SK-N-SH (cell line): Measurements from ENCODE around the gene WWOX. TPM values are rescaled to one million over a fixed set of nuclear protein-coding genes. Genes with fewer than 3 reads are reported as not detected.

ENCODE experiments used
- CTCF ChIA-PET: fragments of 300-600, 350-600 bp; formaldehyde crosslinking; extraction: SDS; loops from one replicate; lab custom pipeline; 2021; lab: Yijun Ruan, JAX
- POLR2A ChIA-PET: fragments of 350-600 bp; sonication (Branson Sonifier 250); formaldehyde crosslinking; extraction: SDS; loops from one replicate; lab custom pipeline; 2020; ENCODE audit warnings: antibody characterized with exemption, inconsistent platforms; lab: Yijun Ruan, JAX
- DNase-seq: peaks from one replicate; pipeline ENCODE4 v3.0.0; 2012
- H2AFZ ChIP-seq: fragments of 200-600 bp; sonication (generic); 2 replicates; pipeline ENCODE4 v1.8.1; 2016; ENCODE audit warnings: antibody characterized with exemption, mild to moderate bottlenecking, low read depth
- H3F3A ChIP-seq: fragments of 200-600 bp; sonication (generic); replicated peaks from 2 replicates; pipeline ENCODE3; 2016; ENCODE audit warnings: antibody characterized with exemption, mild to moderate bottlenecking; ENCODE audit not compliant: insufficient read depth
- H3K27ac ChIP-seq, 2 experiments: fragments of 200-500 bp in 1 of 2; fragments of 200-600 bp in 1 of 2; sonication (Bioruptor generic) in 1 of 2; sonication (generic), shearing (Covaris generic) in 1 of 2; 2 replicates each; pipeline versions ENCODE4 v1.5.1 to v1.6.1; 2014 to 2016; ENCODE audit warnings: low read depth in 2 of 2, inconsistent platforms in 1 of 2, low read length in 1 of 2, mild to moderate bottlenecking in 1 of 2, mixed read lengths in 1 of 2
- H3K27me3 ChIP-seq: fragments of 200-600 bp; sonication (generic), shearing (Covaris generic); 2 replicates; pipeline ENCODE4 v1.6.1; 2016; ENCODE audit warnings: mixed run types; ENCODE audit not compliant: insufficient read depth
- H3K36me3 ChIP-seq, 2 experiments: fragments of 200-500 bp in 1 of 2; fragments of 200-600 bp in 1 of 2; sonication (Bioruptor generic) in 1 of 2; sonication (generic) in 1 of 2; replicated peaks in 1 of 2; 2 replicates each; pipeline versions ENCODE3 to v1.5.1; 2014 to 2016; ENCODE audit warnings: low read length in 1 of 2, mild to moderate bottlenecking in 1 of 2; ENCODE audit not compliant: insufficient read depth in 2 of 2, control insufficient read depth in 1 of 2
- H3K4me1 ChIP-seq, 2 experiments: fragments of 200-500 bp in 1 of 2; fragments of 200-600 bp in 1 of 2; sonication (Bioruptor generic) in 1 of 2; sonication (generic), shearing (Covaris generic) in 1 of 2; 2 replicates each; pipeline versions ENCODE4 v1.5.1 to v1.6.1; 2014 to 2016; ENCODE audit warnings: low read depth in 1 of 2, low read length in 1 of 2, mixed run types in 1 of 2; ENCODE audit not compliant: insufficient read depth in 2 of 2, control insufficient read depth in 1 of 2
- H3K4me2 ChIP-seq: fragments of 200-600 bp; sonication (generic), shearing (Covaris generic); 2 replicates; pipeline ENCODE4 v1.6.1; 2017; ENCODE audit warnings: mixed run types
- H3K4me3 ChIP-seq, 2 experiments: fragments of 200-500 bp in 1 of 2; fragments of 200-600 bp in 1 of 2; sonication (Bioruptor generic) in 1 of 2; sonication (generic), shearing (Covaris generic) in 1 of 2; 2 replicates each; pipeline versions ENCODE4 v1.5.1 to v1.8.1; 2014 to 2016; ENCODE audit warnings: low read depth in 2 of 2, inconsistent platforms in 1 of 2, low read length in 1 of 2, mild to moderate bottlenecking in 1 of 2, mixed read lengths in 1 of 2, moderate library complexity in 1 of 2
- H3K79me2 ChIP-seq: fragments of 200-600 bp; sonication (generic); 2 replicates; pipeline ENCODE4 v1.8.1; 2017; ENCODE audit warnings: mild to moderate bottlenecking; ENCODE audit not compliant: insufficient read depth
- H3K9ac ChIP-seq: fragments of 200-600 bp; sonication (generic); 2 replicates; pipeline ENCODE4 v1.6.1; 2017; ENCODE audit warnings: mixed run types
- H3K9me2 ChIP-seq: fragments of 200-600 bp; sonication (generic); 2 replicates; pipeline ENCODE4 v1.6.1; 2017; ENCODE audit warnings: mixed run types
- H3K9me3 ChIP-seq: fragments of 200-600 bp; sonication (generic); 2 replicates; pipeline ENCODE4 v1.6.1; 2017; ENCODE audit warnings: mixed run types, mild to moderate bottlenecking, moderate library complexity
- H4K20me1 ChIP-seq: fragments of 200-600 bp; sonication (generic); 2 replicates; pipeline ENCODE4 v1.6.1; 2017; ENCODE audit warnings: mild to moderate bottlenecking, mixed run types; ENCODE audit not compliant: insufficient read depth
- EP300 ChIP-seq, 2 experiments: IDR thresholded peaks; 2 replicates each; pipeline versions ENCODE4 v1.4.0 to v1.6.1; 2012; ENCODE audit warnings: borderline replicate concordance in 1 of 2, low read depth in 1 of 2, low read length in 1 of 2
- EZH2phosphoT487 ChIP-seq: fragments of 200-600 bp; sonication (generic); IDR thresholded peaks from 2 replicates; pipeline ENCODE4 v1.6.1; 2017; ENCODE audit warnings: low read depth, mixed run types, mild to moderate bottlenecking, antibody characterized with exemption, moderate library complexity, borderline replicate concordance
- FOSL2 ChIP-seq: IDR thresholded peaks from 2 replicates; pipeline ENCODE4 v1.4.0; 2012; ENCODE audit warnings: low read depth, mild to moderate bottlenecking, moderate library complexity, borderline replicate concordance
- FOXM1 ChIP-seq: IDR thresholded peaks from 2 replicates; pipeline ENCODE4 v1.4.0; 2012; ENCODE audit warnings: low read depth, mild to moderate bottlenecking
- GABPA ChIP-seq: IDR thresholded peaks from 2 replicates; pipeline ENCODE4 v1.4.0; 2012; ENCODE audit warnings: low read depth, mild to moderate bottlenecking
- GATA2 ChIP-seq: sonication (generic); formaldehyde crosslinking; IDR thresholded peaks from 2 replicates; pipeline ENCODE4 v1.5.0; 2020; ENCODE audit warnings: mild to moderate bottlenecking, missing genetic modification reagents
- IRF3 ChIP-seq: fragments of 150-350 bp; IDR thresholded peaks from 2 replicates; pipeline ENCODE4 v1.6.1; 2016; ENCODE audit warnings: mild to moderate bottlenecking, low read depth, low read length
- JUND ChIP-seq: IDR thresholded peaks from 2 replicates; pipeline ENCODE4 v1.4.0; 2012
- MEF2A ChIP-seq: IDR thresholded peaks from 2 replicates; pipeline ENCODE4 v1.4.0; 2012; ENCODE audit warnings: low read depth, borderline replicate concordance
- MXI1 ChIP-seq: IDR thresholded peaks from 2 replicates; pipeline ENCODE4 v1.6.1; 2012; ENCODE audit warnings: mild to moderate bottlenecking, low read depth, low read length, improper control_type of control experiment
- RCOR1 ChIP-seq: fragments of 150-350 bp; IDR thresholded peaks from 2 replicates; pipeline ENCODE4 v1.6.1; 2017; ENCODE audit warnings: antibody characterized with exemption, low read length
- RFX5 ChIP-seq: IDR thresholded peaks from 2 replicates; pipeline ENCODE4 v1.6.1; 2012; ENCODE audit warnings: mild to moderate bottlenecking, improper control_type of control experiment, low read length
- RXRA ChIP-seq: IDR thresholded peaks from 2 replicates; pipeline ENCODE4 v1.4.0; 2012; ENCODE audit warnings: low read depth, mild to moderate bottlenecking, borderline replicate concordance
- SIN3A ChIP-seq: IDR thresholded peaks from 2 replicates; pipeline ENCODE4 v1.6.1; 2012; ENCODE audit warnings: low read depth, mild to moderate bottlenecking, low read length, moderate library complexity, borderline replicate concordance
- TAF1 ChIP-seq: IDR thresholded peaks from 2 replicates; pipeline ENCODE4 v1.6.1; 2012; ENCODE audit warnings: low read depth, mild to moderate bottlenecking, low read length, moderate library complexity, borderline replicate concordance
- YY1 ChIP-seq: IDR thresholded peaks from 2 replicates; pipeline ENCODE4 v1.4.0; 2012; ENCODE audit warnings: low read depth, mild to moderate bottlenecking
- WGBS: methylation state at CpG from one replicate; pipeline ENCODE4 v1.1.6; 2017; ENCODE audit warnings: low lambda C conversion rate; 5-methylcytosine and 5-hydroxymethylcytosine counted together
- polyA plus RNA-seq, 3 experiments: library from polyadenylated mRNA; depleted of rRNA; stranded (reverse); fragments of >200 nt; gene quantifications; 2 replicates each; pipeline ENCODE4 v1.2.3, GENCODE V29; 2012
- TF ChIP-seq, protein P1 (sequence below): IDR thresholded peaks from 2 replicates; pipeline ENCODE4 v1.6.1; 2012; ENCODE audit warnings: mild to moderate bottlenecking, low read depth, low read length, moderate library complexity
- TF ChIP-seq, protein P2 (sequence below): fragments of 200-600 bp; sonication (generic); IDR thresholded peaks from 2 replicates; pipeline ENCODE4 v1.6.1; 2017; ENCODE audit warnings: antibody characterized with exemption, mild to moderate bottlenecking, moderate library complexity
- TF ChIP-seq, protein P3 (sequence below): IDR thresholded peaks from 2 replicates; pipeline ENCODE4 v1.4.0; 2012; ENCODE audit warnings: low read depth

The WWOX gene
- polyA plus RNA-seq, 1 of the 3 experiments (the other 2 are of a cell fraction) = 10.8 TPM

- Histone ChIP-seq H3K9ac (no peak overlapping the region), H3K4me2 (no peak overlapping the region), H3K79me2 (no peaks in the 10 kb centered on the region), H3K9me2 (no peaks in the 10 kb centered on the region), H2AFZ (no peak overlapping the region), H3K27me3 (no peaks in the 10 kb centered on the region), H3K36me3 (no peaks in the 10 kb centered on the region), H3K4me3 (no peak overlapping the region), H3K9me3 (no peaks in the 10 kb centered on the region), H3F3A (no peaks in the 10 kb centered on the region), H4K20me1 (no peaks in the 10 kb centered on the region), H3K4me1 (no peaks in the 10 kb centered on the region), H3K27ac (no peak overlapping the region)
- TF ChIP-seq MEF2A (no peak), FOSL2 (no peak), YY1 (no peak), EZH2phosphoT487 (no peak), IRF3 (no peak), RCOR1 (no peak), RXRA (no peak), TAF1 (no peak), MXI1 (no peak), RFX5 (no peak), EP300 (IDR thresholded peaks at IDR 0.05; ENCODE audit: borderline replicate concordance in 1 of 2, low read depth in 1 of 2, low read length in 1 of 2) (no peak), SIN3A (no peak), FOXM1 (no peak), JUND (no peak), GATA2 (no peak), GABPA (no peak)
- TF ChIP-seq, protein P1, sequence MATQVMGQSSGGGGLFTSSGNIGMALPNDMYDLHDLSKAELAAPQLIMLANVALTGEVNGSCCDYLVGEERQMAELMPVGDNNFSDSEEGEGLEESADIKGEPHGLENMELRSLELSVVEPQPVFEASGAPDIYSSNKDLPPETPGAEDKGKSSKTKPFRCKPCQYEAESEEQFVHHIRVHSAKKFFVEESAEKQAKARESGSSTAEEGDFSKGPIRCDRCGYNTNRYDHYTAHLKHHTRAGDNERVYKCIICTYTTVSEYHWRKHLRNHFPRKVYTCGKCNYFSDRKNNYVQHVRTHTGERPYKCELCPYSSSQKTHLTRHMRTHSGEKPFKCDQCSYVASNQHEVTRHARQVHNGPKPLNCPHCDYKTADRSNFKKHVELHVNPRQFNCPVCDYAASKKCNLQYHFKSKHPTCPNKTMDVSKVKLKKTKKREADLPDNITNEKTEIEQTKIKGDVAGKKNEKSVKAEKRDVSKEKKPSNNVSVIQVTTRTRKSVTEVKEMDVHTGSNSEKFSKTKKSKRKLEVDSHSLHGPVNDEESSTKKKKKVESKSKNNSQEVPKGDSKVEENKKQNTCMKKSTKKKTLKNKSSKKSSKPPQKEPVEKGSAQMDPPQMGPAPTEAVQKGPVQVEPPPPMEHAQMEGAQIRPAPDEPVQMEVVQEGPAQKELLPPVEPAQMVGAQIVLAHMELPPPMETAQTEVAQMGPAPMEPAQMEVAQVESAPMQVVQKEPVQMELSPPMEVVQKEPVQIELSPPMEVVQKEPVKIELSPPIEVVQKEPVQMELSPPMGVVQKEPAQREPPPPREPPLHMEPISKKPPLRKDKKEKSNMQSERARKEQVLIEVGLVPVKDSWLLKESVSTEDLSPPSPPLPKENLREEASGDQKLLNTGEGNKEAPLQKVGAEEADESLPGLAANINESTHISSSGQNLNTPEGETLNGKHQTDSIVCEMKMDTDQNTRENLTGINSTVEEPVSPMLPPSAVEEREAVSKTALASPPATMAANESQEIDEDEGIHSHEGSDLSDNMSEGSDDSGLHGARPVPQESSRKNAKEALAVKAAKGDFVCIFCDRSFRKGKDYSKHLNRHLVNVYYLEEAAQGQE = no peak
- TF ChIP-seq, protein P2, sequence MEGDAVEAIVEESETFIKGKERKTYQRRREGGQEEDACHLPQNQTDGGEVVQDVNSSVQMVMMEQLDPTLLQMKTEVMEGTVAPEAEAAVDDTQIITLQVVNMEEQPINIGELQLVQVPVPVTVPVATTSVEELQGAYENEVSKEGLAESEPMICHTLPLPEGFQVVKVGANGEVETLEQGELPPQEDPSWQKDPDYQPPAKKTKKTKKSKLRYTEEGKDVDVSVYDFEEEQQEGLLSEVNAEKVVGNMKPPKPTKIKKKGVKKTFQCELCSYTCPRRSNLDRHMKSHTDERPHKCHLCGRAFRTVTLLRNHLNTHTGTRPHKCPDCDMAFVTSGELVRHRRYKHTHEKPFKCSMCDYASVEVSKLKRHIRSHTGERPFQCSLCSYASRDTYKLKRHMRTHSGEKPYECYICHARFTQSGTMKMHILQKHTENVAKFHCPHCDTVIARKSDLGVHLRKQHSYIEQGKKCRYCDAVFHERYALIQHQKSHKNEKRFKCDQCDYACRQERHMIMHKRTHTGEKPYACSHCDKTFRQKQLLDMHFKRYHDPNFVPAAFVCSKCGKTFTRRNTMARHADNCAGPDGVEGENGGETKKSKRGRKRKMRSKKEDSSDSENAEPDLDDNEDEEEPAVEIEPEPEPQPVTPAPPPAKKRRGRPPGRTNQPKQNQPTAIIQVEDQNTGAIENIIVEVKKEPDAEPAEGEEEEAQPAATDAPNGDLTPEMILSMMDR = no peak
- TF ChIP-seq, protein P3, sequence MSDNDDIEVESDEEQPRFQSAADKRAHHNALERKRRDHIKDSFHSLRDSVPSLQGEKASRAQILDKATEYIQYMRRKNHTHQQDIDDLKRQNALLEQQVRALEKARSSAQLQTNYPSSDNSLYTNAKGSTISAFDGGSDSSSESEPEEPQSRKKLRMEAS = no peak
- WGBS = 87% methylated on average over 4 of the region's 4 CpGs
- ChIA-PET CTCF (interaction anchor here (0.6 to 1.2 kb wide), 2 partner anchors 11 to 20 kb away, joined by 4 to 5 read pairs; no protein-coding TSS in a partner anchor), POLR2A (no interaction called here)
- DNase-seq = no peak
These were observed 277.0 kb downstream of the WWOX start for GRCh38 chr16:78376452-78376851.
